CD14-positive monocyte (primary cell): ENCODE results near the gene NARS2. TPM values are rescaled to one million over a fixed set of nuclear protein-coding genes. Genes with fewer than 3 reads are reported as not detected.

Source experiments
- DNase-seq, 3 donors: peaks; one replicate each; pipeline ENCODE4 v3.0.0-alpha.2; 2011 to 2022
- H2AFZ ChIP-seq: 2 replicates; pipeline ENCODE4 v1.6.0; 2012; ENCODE audit warnings: mild to moderate bottlenecking, low read depth, low read length, inconsistent platforms; ENCODE audit not compliant: insufficient read depth, poor library complexity, severe bottlenecking
- H3K27ac ChIP-seq, 2 donors: 1 replicate in 1 of 2; 2 replicates in 1 of 2; pipeline ENCODE4 v1.5.1; 2012 to 2013; ENCODE audit warnings: low read length in 2 of 2, control low read depth in 1 of 2, inconsistent platforms in 1 of 2, low read depth in 1 of 2, mild to moderate bottlenecking in 1 of 2
- H3K27me3 ChIP-seq, 2 donors: one replicate each; pipeline versions ENCODE4 v1.6.0 to v1.6.1; 2011 to 2013; ENCODE audit warnings: low read length in 2 of 2; ENCODE audit not compliant: control insufficient read depth in 2 of 2, insufficient read depth in 2 of 2
- H3K36me3 ChIP-seq, 2 donors: replicated peaks in 1 of 2; 1 replicate in 1 of 2; 2 replicates in 1 of 2; pipeline versions ENCODE4 v1.5.1 to v1.6.1; 2012 to 2013; ENCODE audit warnings: low read length in 2 of 2, control low read depth in 1 of 2, inconsistent platforms in 1 of 2, mild to moderate bottlenecking in 1 of 2; ENCODE audit not compliant: insufficient read depth in 2 of 2, control insufficient read depth in 1 of 2
- H3K4me1 ChIP-seq, 2 donors: 1 replicate in 1 of 2; 2 replicates in 1 of 2; pipeline versions ENCODE4 v1.5.1 to v1.6.1; 2012 to 2013; ENCODE audit warnings: low read length in 2 of 2, control low read depth in 1 of 2, inconsistent platforms in 1 of 2, mild to moderate bottlenecking in 1 of 2, moderate library complexity in 1 of 2; ENCODE audit not compliant: insufficient read depth in 2 of 2, control insufficient read depth in 1 of 2
- H3K4me2 ChIP-seq: replicated peaks from 2 replicates; pipeline ENCODE3; 2012; ENCODE audit warnings: low read length, moderate library complexity, mild to moderate bottlenecking; ENCODE audit not compliant: poor library complexity, severe bottlenecking; ENCODE audit errors: extremely low read depth
- H3K4me3 ChIP-seq, 3 experiments: fragments of 200-600 bp in 1 of 3; sonication (generic) in 1 of 3; replicated peaks in 1 of 3; 1 replicate in 2 of 3; 2 replicates in 1 of 3; pipeline ENCODE4 v1.5.1; 2011 to 2013; ENCODE audit warnings: low read length in 3 of 3, mild to moderate bottlenecking in 3 of 3, control low read depth in 2 of 3, low read depth in 2 of 3, inconsistent platforms in 1 of 3, moderate library complexity in 1 of 3
- H3K79me2 ChIP-seq: 2 replicates; pipeline ENCODE4 v1.6.0; 2012; ENCODE audit warnings: mild to moderate bottlenecking, control low read depth, inconsistent platforms, low read length, moderate library complexity; ENCODE audit not compliant: insufficient read depth
- H3K9ac ChIP-seq: 2 replicates; pipeline ENCODE4 v1.6.0; 2017; ENCODE audit warnings: low read length, mild to moderate bottlenecking; ENCODE audit not compliant: insufficient read depth, poor library complexity, severe bottlenecking
- H3K9me3 ChIP-seq, 2 donors: replicated peaks in 1 of 2; 1 replicate in 1 of 2; 2 replicates in 1 of 2; pipeline versions ENCODE4 v1.5.1 to v1.6.1; 2012 to 2013; ENCODE audit warnings: low read length in 2 of 2, control low read depth in 1 of 2; ENCODE audit not compliant: control insufficient read depth in 1 of 2, insufficient read depth in 1 of 2
- H4K20me1 ChIP-seq: 2 replicates; pipeline ENCODE4 v1.6.0; 2012; ENCODE audit warnings: mild to moderate bottlenecking, low read length, control low read depth, moderate library complexity; ENCODE audit not compliant: insufficient read depth
- H3K27ac Mint-ChIP-seq, 7 donors: one replicate each; pipeline ENCODE4 v1.8.0; 2020; ENCODE audit warnings: mild to moderate bottlenecking in 7 of 7, mixed read lengths in 7 of 7, moderate library complexity in 6 of 7, inconsistent platforms in 2 of 7
- H3K27me3 Mint-ChIP-seq, 3 donors: one replicate each; pipeline ENCODE4 v1.8.0; 2021 to 2022; ENCODE audit warnings: low read depth in 3 of 3, mild to moderate bottlenecking in 3 of 3, mixed read lengths in 3 of 3, moderate library complexity in 3 of 3, inconsistent platforms in 1 of 3
- H3K36me3 Mint-ChIP-seq, 2 donors: one replicate each; pipeline ENCODE4 v1.8.0; 2020; ENCODE audit warnings: mixed read lengths in 2 of 2, inconsistent platforms in 1 of 2, mild to moderate bottlenecking in 1 of 2
- H3K4me1 Mint-ChIP-seq: one replicate; pipeline ENCODE4 v1.8.0; 2020; ENCODE audit warnings: mild to moderate bottlenecking, mixed read lengths
- H3K4me3 Mint-ChIP-seq, 2 donors: one replicate each; pipeline ENCODE4 v1.8.0; 2020; ENCODE audit warnings: mild to moderate bottlenecking in 2 of 2, mixed read lengths in 2 of 2, moderate library complexity in 1 of 2
- H3K9me3 Mint-ChIP-seq, 7 donors: one replicate each; pipeline ENCODE4 v1.8.0; 2020 to 2022; ENCODE audit warnings: mixed read lengths in 7 of 7, mild to moderate bottlenecking in 6 of 7, moderate library complexity in 6 of 7, inconsistent platforms in 2 of 7
- CTCF ChIP-seq: fragments of 200-600 bp; IDR thresholded peaks from one replicate; pipeline ENCODE4 v1.8.0; 2022; ENCODE audit warnings: antibody characterized with exemption, mild to moderate bottlenecking
- WGBS: methylation state at CpG from one replicate; pipeline ENCODE4 v1.1.5; 2013; ENCODE audit warnings: missing lambda C conversion rate; ENCODE audit not compliant: insufficient coverage; 5-methylcytosine and 5-hydroxymethylcytosine counted together
- intact Hi-C, 2 donors: fragments of 100-400 bp; cut with micrococcal nuclease; formaldehyde crosslinking; loops; one replicate each; pipeline versions ENCODE4 v1.15.0 to v1.15.1; 2023
- polyA plus RNA-seq, 3 donors: library from polyadenylated mRNA; depleted of rRNA in 1 of 3; unstranded in 2 of 3; stranded (reverse) in 1 of 3; fragments of 300-500 nt in 2 of 3; fragments of >200 nt in 1 of 3; fragmentation: Illumina TruSeq in 2 of 3; gene quantifications; 1 replicate in 2 of 3; 2 replicates in 1 of 3; pipeline ENCODE4 v1.2.3, GENCODE V29; 2012 to 2021

NARS2 gene
- polyA plus RNA-seq, 3 donors, result 4.3 to 6.6 (median 4.9) TPM

DNA sequence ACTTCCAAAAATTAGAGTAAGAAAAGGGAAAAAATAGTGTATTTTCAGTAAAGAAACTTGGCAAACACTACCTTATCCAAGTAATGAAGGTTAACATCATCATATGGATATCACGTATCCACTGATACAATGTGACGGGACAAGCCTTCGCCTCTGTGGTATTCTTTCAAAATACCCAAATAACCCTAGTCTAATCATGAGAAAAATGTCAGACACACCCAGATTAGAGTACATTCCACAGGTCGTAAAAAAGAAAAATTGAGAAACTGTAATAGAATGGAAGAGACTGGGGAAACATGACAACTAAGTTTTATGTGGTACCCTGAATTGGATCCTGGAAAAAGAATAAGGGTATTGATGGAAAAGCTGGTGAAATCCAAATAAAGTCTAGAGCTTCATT, 48.9 kb downstream of the NARS2 start:
- H3K9ac ChIP-seq, result no peak overlapping the region
- DNase-seq, result no peak
- no peak overlapping the region for H3K4me2 ChIP-seq
- H3K27me3 ChIP-seq, result no peaks in the 10 kb centered on the region
- no CpG with 5 or more reads among the region's 4 CpGs for WGBS
- no peaks in the 10 kb centered on the region for H3K9me3 ChIP-seq
- H4K20me1 ChIP-seq, result no peaks in the 10 kb centered on the region
- H2AFZ ChIP-seq, result no peak overlapping the region
- H3K4me3 ChIP-seq, result no peak overlapping the region
- Mint-ChIP-seq H3K27ac (no peak overlapping the region), H3K4me3 (no peak overlapping the region), H3K36me3 (peaks cover 17 to 26% of the 10 kb centered on the region in 2 donors), H3K27me3 (no peaks in the 10 kb centered on the region), H3K4me1 (peaks cover 2% of the 10 kb centered on the region), H3K9me3 (peaks cover 0 to 7% (median 1%) of the 10 kb centered on the region in 7 donors)
- no peaks in the 10 kb centered on the region for H3K79me2 ChIP-seq
- H3K4me1 ChIP-seq, result no peaks in the 10 kb centered on the region
- TF ChIP-seq CTCF, result no peak
- H3K36me3 ChIP-seq, result peaks cover 0 to 19% of the 10 kb centered on the region in 2 donors
- intact Hi-C loops, result no loop called here
- no peak overlapping the region for H3K27ac ChIP-seq

- no peak for TF ChIP-seq CTCF
- Histone ChIP-seq H3K27me3 (no peaks in the 10 kb centered on the region), H3K27ac (no peak overlapping the region), H3K79me2 (no peaks in the 10 kb centered on the region), H3K4me1 (no peaks in the 10 kb centered on the region), H3K4me2 (no peak overlapping the region), H3K9me3 (peaks cover 0 to 4% of the 10 kb centered on the region in 2 donors), H3K36me3 (no peaks in the 10 kb centered on the region), H4K20me1 (no peaks in the 10 kb centered on the region), H2AFZ (no peak overlapping the region), H3K9ac (no peak overlapping the region), H3K4me3 (no peak overlapping the region)
- no peaks in the 10 kb centered on the region for H3K27me3 Mint-ChIP-seq
- H3K27ac Mint-ChIP-seq, result no peak overlapping the region
- intact Hi-C loops, result no loop called here
- no CpG with 5 or more reads among the region's 1 CpG for WGBS
- H3K4me1 Mint-ChIP-seq, result peaks cover 7% of the 10 kb centered on the region
- H3K9me3 Mint-ChIP-seq, result peaks cover 0 to 7% (median 4%) of the 10 kb centered on the region in 7 donors
- H3K36me3 Mint-ChIP-seq, result peaks cover 8 to 23% of the 10 kb centered on the region in 2 donors
- no peak overlapping the region for H3K4me3 Mint-ChIP-seq
- no peak for DNase-seq
Measured at GRCh38 chr11:78520230-78520629, 54.4 kb downstream of the NARS2 start.
